GM21423 (cell line): ENCODE data around the gene RIMS1.

Experiments
- ATAC-seq: cut with Tn5 transposase; IDR thresholded peaks from one replicate; pipeline ENCODE4 v1.9.1; 2021; ENCODE audit warnings: mild to moderate bottlenecking, moderate library complexity; ENCODE audit not compliant: unreplicated experiment

Gene RIMS1

GRCh38 chr6:72411872-72412708 lies 525.7 kb downstream of the RIMS1 start:
- ATAC-seq, result peak; percentile 79

GRCh38 chr6:72412709-72413044 lies 526.3 kb downstream of the RIMS1 start:
- ATAC-seq, result no peak

- ATAC-seq, result no peak
These were observed 527.5 kb downstream of the RIMS1 start for GRCh38 chr6:72413884-72414283.

GRCh38 chr6:72414657-72415056 lies 528.3 kb downstream of the RIMS1 start:
- ATAC-seq, result no peak

- ATAC-seq, result no peak
These were observed 530.6 kb downstream of the RIMS1 start for GRCh38 chr6:72416744-72417465.

- no peak for ATAC-seq
These were observed 531.4 kb downstream of the RIMS1 start for GRCh38 chr6:72417759-72418158.

- ATAC-seq, result no peak
These were observed 532.1 kb downstream of the RIMS1 start for GRCh38 chr6:72418495-72418894.

- ATAC-seq, result no peak
These were observed 533.6 kb downstream of the RIMS1 start for GRCh38 chr6:72419966-72420365.

- ATAC-seq, result no peak
These were observed 534.1 kb downstream of the RIMS1 start for GRCh38 chr6:72420409-72420808.

- ATAC-seq, result no peak
These were observed 535.0 kb downstream of the RIMS1 start for GRCh38 chr6:72421387-72421786.

- no peak for ATAC-seq
These were observed 535.8 kb downstream of the RIMS1 start for GRCh38 chr6:72422171-72422570.

GRCh38 chr6:72424476-72424875 lies 538.1 kb downstream of the RIMS1 start:
- no peak for ATAC-seq

- no peak for ATAC-seq
These were observed 538.8 kb downstream of the RIMS1 start for GRCh38 chr6:72425003-72425681.

GRCh38 chr6:72440611-72441010 lies 554.3 kb downstream of the RIMS1 start:
- ATAC-seq, result no peak

- ATAC-seq, result no peak
These were observed 560.1 kb downstream of the RIMS1 start for GRCh38 chr6:72446430-72446829.
